D721Med (cell line): ENCODE results near the gene SERPINA4.

ENCODE experiments used
- DNase-seq: peaks from one replicate; pipeline ENCODE4 v3.0.0; 2011; ENCODE audit warnings: low spot score; ENCODE audit not compliant: insufficient read length
- FAIRE-seq: peaks from 2 replicates; lab custom pipeline; 2011; peaks lifted over from hg19 to GRCh38; lab: Jason Lieb, UNC
- TF ChIP-seq, protein P1 (sequence below): IDR thresholded peaks from 2 replicates; pipeline ENCODE4 v1.5.1; 2012; ENCODE audit warnings: mild to moderate bottlenecking, control low read depth; ENCODE audit not compliant: insufficient read depth; ENCODE audit errors: missing control alignments

The SERPINA4 gene

DNA sequence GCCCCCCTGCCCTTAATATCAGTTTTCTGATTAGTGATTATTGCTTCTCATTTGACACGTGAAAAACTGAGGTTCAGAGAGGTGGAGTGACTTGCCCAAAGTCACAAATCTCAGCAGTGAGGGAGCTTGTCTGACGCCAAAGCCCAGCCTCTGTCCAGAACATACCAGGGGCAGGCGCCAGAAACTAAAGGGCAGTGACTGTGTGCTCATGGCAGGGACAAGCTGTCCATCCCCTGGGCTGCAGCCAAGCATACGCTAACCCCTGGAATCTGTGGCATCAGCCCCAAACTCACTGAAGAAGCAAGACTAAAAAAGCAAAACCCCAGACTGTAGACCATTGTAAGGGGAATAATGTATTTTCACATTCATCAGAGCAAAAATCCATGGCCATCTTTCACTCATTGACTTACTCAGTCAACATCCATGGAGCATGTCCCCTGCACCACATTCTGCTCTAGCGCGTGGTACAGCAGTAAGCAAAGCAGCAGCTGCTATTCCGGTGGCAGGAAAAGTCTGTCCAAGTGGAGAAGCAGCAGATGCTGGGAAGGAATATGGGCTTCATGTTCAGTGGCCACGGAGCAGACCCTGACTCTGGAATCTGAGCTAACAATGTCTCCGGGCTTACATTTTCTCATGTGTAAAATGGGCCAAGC lies 1.5 kb upstream of the SERPINA4 start:
- DNase-seq (no peak), FAIRE-seq (no peak)
- TF ChIP-seq, protein P1, sequence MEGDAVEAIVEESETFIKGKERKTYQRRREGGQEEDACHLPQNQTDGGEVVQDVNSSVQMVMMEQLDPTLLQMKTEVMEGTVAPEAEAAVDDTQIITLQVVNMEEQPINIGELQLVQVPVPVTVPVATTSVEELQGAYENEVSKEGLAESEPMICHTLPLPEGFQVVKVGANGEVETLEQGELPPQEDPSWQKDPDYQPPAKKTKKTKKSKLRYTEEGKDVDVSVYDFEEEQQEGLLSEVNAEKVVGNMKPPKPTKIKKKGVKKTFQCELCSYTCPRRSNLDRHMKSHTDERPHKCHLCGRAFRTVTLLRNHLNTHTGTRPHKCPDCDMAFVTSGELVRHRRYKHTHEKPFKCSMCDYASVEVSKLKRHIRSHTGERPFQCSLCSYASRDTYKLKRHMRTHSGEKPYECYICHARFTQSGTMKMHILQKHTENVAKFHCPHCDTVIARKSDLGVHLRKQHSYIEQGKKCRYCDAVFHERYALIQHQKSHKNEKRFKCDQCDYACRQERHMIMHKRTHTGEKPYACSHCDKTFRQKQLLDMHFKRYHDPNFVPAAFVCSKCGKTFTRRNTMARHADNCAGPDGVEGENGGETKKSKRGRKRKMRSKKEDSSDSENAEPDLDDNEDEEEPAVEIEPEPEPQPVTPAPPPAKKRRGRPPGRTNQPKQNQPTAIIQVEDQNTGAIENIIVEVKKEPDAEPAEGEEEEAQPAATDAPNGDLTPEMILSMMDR: no peak

DNA sequence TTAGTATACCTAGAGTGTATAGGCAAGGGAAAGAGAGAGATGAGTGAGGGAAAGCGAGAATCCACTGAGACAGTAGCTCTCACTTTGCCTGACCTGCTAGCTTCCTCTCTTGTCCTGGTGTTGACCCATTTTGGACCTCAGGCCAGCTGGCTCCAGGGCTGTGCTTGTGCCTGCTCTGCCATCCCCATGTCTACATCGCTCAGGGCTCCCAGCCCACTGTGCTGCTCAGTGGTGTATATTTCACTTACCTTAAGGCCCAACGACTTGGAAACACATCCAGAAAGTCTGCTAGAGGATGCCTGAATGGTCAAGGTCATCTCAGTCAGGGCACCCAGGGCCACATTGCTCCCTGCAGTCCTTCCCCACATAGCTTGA lies 964 bp upstream of the SERPINA4 start:
- TF ChIP-seq, protein P1: no peak
- no peak for FAIRE-seq

DNA sequence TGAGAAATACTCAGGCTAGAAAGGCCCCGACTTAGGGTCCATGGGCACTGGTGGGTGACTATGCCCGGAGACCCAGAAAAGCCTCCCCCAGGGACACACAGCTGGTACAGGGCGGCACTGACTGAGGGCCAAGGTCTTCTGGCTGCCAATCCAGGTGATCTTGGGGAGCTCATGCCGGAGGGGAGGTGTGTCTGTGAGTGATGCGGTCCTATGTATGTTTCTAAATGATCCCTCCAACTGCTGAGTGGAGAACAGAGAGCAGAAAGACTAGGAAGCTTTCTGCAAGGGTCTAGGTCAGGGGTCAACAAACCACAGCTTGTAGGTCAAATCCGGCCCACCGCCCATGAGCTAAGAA lies 391 bp downstream of the SERPINA4 start:
- FAIRE-seq (no peak), DNase-seq (no peak)
- TF ChIP-seq, protein P1: no peak

More for the DNA sequence above, 964 bp upstream of the SERPINA4 start:
- no peak for DNase-seq

DNA sequence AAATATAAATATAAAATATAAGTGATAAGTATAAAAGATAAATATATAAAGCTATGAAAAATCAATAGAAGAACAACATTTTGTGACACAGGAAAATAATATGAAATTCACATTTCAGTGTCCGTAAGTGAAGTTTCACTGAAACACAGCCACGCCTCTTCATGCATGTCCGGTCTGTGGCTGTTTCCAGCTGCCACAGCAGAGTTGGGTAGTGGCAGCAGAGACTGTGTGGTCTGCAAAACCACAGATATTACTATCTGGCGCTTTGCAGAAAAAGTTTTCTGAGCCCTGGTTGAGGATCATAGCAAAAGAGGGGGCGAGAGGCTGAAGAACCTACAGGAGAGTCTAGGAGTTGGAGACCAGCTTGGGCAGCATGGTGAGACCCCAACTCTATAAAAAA lies 780 bp downstream of the SERPINA4 start:
- FAIRE-seq: no peak
- TF ChIP-seq, protein P1: no peak
- no peak for DNase-seq

DNA sequence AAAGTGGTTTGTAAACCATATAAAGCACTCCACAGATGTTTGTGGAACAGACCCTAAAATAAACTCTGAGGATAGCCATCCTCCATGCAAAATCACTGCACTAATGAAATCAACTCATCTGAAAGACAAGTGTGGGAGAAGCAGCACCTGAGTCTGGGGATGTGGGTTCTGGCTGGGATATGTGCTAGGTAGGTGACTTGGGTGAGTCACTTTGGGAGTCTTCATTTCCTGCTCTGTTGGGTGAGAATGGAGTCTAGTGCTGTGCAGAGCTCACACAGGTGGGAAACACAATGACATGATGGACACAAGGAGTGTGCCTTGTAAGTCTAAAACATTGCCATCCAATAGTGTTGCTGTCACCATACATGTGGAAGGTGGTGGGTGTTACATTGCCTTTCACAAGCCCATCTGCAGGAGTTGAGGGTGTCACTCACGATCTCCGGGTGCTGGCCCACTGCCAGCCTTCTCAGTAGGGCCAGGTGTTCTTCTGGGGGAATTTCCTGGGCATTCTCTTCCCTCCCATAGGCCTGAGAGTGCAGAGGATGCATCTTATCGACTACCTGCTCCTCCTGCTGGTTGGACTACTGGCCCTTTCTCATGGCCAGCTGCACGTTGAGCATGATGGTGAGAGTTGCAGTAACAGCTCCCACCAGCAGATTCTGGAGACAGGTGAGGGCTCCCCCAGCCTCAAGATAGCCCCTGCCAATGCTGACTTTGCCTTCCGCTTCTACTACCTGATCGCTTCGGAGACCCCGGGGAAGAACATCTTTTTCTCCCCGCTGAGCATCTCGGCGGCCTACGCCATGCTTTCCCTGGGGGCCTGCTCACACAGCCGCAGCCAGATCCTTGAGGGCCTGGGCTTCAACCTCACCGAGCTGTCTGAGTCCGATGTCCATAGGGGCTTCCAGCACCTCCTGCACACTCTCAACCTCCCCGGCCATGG lies 2.0 kb downstream of the SERPINA4 start:
- TF ChIP-seq, protein P1: no peak
- DNase-seq (no peak), FAIRE-seq (no peak)

DNA sequence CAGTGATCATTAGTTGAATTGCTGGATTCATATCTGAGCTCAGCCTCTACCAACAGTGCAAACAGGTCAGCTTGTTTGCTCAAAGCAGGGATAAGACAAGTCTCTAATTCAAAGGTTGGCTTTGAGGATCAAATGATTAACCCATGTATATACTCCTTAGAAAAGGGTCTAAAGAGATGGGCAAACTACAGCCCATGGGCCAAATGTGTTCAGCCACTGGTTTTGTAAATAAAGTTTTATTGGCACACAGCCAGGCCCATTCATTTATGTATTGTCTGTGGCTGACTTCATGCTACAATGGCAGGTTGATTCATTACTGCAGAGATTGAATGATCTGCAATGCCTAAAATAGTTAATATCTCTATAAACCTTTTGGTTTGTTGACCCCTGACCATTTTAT lies 3.1 kb downstream of the SERPINA4 start:
- TF ChIP-seq, protein P1: no peak
- DNase-seq (no peak), FAIRE-seq (no peak)

DNA sequence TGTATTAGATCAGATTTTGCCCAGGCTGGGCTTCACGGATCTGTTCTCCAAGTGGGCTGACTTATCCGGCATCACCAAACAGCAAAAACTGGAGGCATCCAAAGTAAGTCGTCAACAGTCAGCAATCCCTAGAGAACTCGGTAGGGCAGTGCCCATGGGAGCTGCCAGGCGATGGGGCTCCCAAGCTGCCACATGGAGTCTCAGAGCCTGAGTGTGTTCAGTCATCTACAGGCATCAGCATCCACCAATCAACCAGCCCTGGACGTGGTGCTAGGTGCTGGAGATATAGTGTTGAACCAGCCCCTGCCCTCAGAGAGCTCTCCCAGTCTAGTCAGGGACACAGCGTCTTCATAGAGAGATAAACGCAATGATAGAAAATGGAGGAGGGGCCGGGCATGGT lies 6.9 kb downstream of the SERPINA4 start:
- DNase-seq (no peak), FAIRE-seq (no peak)
- TF ChIP-seq, protein P1: no peak
